HEK293T (cell line): ENCODE measurements around the gene MYO18B.

ENCODE experiments used
- CTCF ChIA-PET: fragments of 350-600 bp; formaldehyde crosslinking; extraction: SDS; loops from one replicate; lab custom pipeline; 2021; ENCODE audit warnings: antibody characterized with exemption, inconsistent platforms; lab: Yijun Ruan, JAX
- POLR2A ChIA-PET: fragments of 350-600 bp; formaldehyde crosslinking; extraction: SDS; loops from one replicate; lab custom pipeline; 2020; ENCODE audit warnings: antibody characterized with exemption, inconsistent platforms; lab: Yijun Ruan, JAX
- DNase-seq: peaks from one replicate; pipeline ENCODE4 v3.0.0; 2012; ENCODE audit warnings: mixed read lengths; ENCODE audit errors: extremely low spot score
- ARNT ChIP-seq: fragments of 450-650 bp; IDR thresholded peaks from 2 replicates; pipeline ENCODE4 v1.6.1; 2017; ENCODE audit warnings: mild to moderate bottlenecking
- BHLHE40 ChIP-seq: fragments of 450-650 bp; IDR thresholded peaks from 2 replicates; pipeline ENCODE4 v1.6.1; 2016; ENCODE audit warnings: mild to moderate bottlenecking, moderate library complexity, borderline replicate concordance
- CTBP1 ChIP-seq: fragments of 450-650 bp; IDR thresholded peaks from 2 replicates; pipeline ENCODE4 v1.6.1; 2016; ENCODE audit warnings: borderline replicate concordance
- ELF4 ChIP-seq: fragments of 450-650 bp; IDR thresholded peaks from 2 replicates; pipeline ENCODE4 v1.6.1; 2017; ENCODE audit warnings: antibody characterized with exemption
- FOXA1 ChIP-seq: fragments of 450-650 bp; IDR thresholded peaks from 2 replicates; pipeline ENCODE4 v1.6.1; 2016; ENCODE audit warnings: mild to moderate bottlenecking
- FOXK2 ChIP-seq: fragments of 450-650 bp; IDR thresholded peaks from 2 replicates; pipeline ENCODE4 v1.6.1; 2016; ENCODE audit warnings: mild to moderate bottlenecking
- FOXM1 ChIP-seq: fragments of 450-650 bp; IDR thresholded peaks from 2 replicates; pipeline ENCODE4 v1.6.1; 2017; ENCODE audit warnings: mild to moderate bottlenecking, borderline replicate concordance
- HDGF ChIP-seq: fragments of 450-650 bp; IDR thresholded peaks from 2 replicates; pipeline ENCODE4 v1.6.1; 2017; ENCODE audit warnings: antibody characterized with exemption, borderline replicate concordance
- L3MBTL2 ChIP-seq: fragments of 450-650 bp; conservative IDR thresholded peaks from 2 replicates; pipeline ENCODE4 v1.6.1; 2016; ENCODE audit warnings: mild to moderate bottlenecking
- LEF1 ChIP-seq: fragments of 450-650 bp; IDR thresholded peaks from 2 replicates; pipeline ENCODE4 v1.6.1; 2017; ENCODE audit warnings: mild to moderate bottlenecking, borderline replicate concordance
- NFRKB ChIP-seq: fragments of 450-650 bp; IDR thresholded peaks from 2 replicates; pipeline ENCODE4 v1.6.1; 2016; ENCODE audit warnings: mild to moderate bottlenecking, moderate library complexity
- SP1 ChIP-seq: fragments of 450-650 bp; IDR thresholded peaks from 2 replicates; pipeline ENCODE4 v1.6.1; 2017
- SUZ12 ChIP-seq: fragments of 450-650 bp; IDR thresholded peaks from 2 replicates; pipeline ENCODE4 v1.6.1; 2016; ENCODE audit warnings: mild to moderate bottlenecking
- TARDBP ChIP-seq: fragments of 450-650 bp; IDR thresholded peaks from 2 replicates; pipeline ENCODE4 v1.6.1; 2016
- ZNF384 ChIP-seq: fragments of 450-650 bp; IDR thresholded peaks from 2 replicates; pipeline ENCODE4 v1.6.1; 2016
- TF ChIP-seq, protein P1 (sequence below): fragments of 450-650 bp; IDR thresholded peaks from 2 replicates; pipeline ENCODE4 v1.6.1; 2016

MYO18B gene

DNA sequence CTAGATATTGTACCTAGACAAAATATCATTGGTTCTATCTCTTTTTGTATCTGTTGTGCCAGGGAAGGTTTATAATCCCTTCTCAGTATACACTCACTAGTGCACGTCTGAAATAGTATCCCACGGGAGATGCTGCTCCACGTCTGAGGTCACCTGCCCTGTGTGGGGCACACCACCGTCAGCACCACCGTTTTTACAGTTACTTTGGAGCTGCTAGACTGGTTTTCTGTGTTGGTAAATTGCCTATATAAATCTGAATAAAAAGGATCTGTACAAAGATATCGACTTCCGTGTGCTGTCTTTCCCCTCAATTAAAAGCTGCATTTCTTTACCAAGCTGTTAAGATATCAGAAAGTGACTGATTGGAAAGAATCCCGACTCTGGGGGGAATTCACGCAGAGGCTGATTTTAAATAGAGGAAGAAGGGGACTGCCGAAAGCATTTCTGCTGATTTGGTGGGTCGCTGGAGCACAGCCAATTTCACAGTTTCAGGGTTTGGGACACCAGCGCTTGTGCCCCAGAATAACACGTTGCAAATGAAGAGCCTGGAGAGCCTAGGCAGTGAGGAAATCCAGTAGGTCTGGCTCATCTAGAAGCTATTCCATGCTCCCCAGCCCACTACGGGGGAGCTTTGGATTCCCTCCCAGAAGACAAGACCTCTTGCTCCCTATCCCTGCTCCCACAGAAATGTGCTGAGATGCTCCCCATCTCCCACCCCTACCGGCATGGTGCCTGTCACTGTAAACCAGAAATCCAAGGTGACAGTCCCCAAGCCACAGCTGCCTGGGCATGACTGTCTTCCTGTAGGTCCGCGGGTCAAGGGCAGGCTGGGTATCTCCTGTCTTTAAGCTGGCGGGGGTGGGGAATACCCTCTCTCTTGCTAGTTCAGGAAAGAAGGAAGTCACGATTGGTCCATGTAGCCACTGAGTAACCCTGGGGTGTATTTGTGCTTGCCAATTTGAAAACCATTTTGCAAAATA lies 12.7 kb upstream of the MYO18B start:
- POLR2A ChIA-PET = interaction anchor here (1.3 kb wide), 1 partner anchor 13 kb away, joined by 3 read pairs; no protein-coding TSS in a partner anchor
- CTCF ChIA-PET = interaction anchor here (0.6 kb wide), 1 partner anchor 542 kb away, joined by 6 read pairs; no protein-coding TSS in a partner anchor

DNA sequence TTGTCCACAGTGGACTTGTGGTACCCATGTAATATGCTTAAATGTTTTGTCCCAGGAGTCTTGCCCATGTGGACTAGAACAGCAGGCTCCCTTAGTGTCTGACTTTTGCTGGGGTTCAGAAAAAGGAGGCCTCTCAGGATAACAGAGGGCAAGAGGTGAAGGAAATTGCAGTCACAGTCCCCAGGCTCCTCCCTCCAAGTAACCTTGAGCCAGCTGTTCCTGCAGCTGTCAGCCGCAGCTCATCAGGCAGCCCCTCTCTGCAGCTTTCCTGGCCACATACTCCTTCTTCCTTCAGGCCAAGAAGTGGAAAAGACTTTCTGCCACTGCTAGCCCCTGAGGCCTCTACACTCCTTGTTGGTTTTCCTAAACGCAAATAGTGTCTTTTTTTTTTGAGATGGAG lies 6.3 kb upstream of the MYO18B start:
- no peak for TF ChIP-seq L3MBTL2
- TF ChIP-seq SUZ12 = no peak
- ChIA-PET CTCF (no interaction called here), POLR2A (no interaction called here)
- DNase-seq = no peak

More for the DNA sequence above, 12.7 kb upstream of the MYO18B start:
- no peak for DNase-seq
- no peak for TF ChIP-seq BHLHE40
- no peak for TF ChIP-seq TARDBP
- no peak for TF ChIP-seq CTBP1
- no peak for TF ChIP-seq ELF4
- no peak for TF ChIP-seq HDGF
- TF ChIP-seq ARNT = no peak
- TF ChIP-seq ZNF384 = no peak
- no peak for TF ChIP-seq NFRKB
- TF ChIP-seq FOXA1 = no peak
- no peak for TF ChIP-seq FOXK2
- no peak for TF ChIP-seq FOXM1
- TF ChIP-seq LEF1 = no peak
- TF ChIP-seq L3MBTL2 = no peak
- no peak for TF ChIP-seq SP1
- TF ChIP-seq SUZ12 = no peak
- TF ChIP-seq, protein P1, sequence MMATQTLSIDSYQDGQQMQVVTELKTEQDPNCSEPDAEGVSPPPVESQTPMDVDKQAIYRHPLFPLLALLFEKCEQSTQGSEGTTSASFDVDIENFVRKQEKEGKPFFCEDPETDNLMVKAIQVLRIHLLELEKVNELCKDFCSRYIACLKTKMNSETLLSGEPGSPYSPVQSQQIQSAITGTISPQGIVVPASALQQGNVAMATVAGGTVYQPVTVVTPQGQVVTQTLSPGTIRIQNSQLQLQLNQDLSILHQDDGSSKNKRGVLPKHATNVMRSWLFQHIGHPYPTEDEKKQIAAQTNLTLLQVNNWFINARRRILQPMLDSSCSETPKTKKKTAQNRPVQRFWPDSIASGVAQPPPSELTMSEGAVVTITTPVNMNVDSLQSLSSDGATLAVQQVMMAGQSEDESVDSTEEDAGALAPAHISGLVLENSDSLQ = no peak

DNA sequence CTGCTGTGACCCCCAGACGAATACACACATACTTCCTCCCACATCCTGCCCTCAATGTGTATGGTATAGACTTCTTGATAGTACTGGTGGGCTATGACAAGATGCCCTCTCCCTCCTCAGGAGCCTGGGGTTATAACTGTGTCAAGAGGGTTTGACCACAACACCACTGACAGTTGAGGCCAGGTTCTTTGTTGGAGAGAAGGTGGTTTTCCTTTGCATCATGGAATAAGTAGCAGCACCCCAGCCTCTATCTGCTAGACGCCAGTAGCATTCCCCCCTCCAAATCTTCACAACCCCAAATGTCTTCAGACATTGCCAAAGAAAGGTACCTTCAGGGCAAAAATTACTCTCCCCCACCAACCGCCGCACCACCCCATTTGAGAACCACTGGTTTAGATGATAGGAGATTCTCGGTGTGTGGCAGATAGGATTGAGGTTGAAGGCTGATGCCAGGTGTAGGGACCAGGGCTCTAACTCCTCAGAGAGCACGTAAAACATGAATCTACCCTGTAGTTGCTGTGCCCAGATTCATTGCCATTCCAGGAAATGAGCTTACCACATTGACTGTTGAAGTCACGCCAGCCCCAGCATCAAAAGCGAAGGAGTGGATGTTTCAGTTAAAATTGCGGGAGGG lies 5.5 kb upstream of the MYO18B start:
- ChIA-PET POLR2A (no interaction called here), CTCF (no interaction called here)
- TF ChIP-seq ZNF384 = no peak
- TF ChIP-seq HDGF = no peak
- no peak for TF ChIP-seq SP1
- no peak for DNase-seq

DNA sequence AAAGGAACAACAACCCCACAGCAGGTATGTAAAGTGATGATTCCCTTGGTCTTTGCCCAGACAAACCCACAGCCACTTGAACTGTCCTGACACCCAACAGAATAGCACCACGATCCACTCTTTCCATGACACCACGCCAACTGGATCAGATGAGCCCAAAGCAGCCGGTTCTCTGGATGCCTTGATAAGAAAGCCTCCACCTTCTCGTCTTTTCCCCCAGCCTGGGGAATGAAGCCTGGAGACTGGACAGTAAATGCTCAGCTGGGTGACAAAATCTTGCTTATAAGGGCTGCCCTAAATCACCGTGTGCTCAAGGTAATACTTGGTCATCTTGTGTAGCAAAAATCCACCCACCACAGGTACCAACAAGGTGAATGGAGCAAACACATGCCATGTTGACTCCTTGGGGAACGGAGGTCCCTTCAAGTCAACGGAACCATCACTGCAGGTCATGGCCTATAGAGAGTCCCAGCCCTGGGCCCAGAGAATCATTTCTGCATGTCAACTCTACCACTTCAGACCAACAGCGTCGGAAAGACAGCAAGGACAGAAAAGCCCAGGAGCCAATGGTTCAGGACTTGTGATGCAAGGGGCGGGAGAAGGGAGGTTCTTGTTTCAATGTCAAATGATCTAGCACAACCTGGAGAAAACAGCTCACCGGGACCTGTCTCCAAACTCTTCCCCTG lies 2.2 kb upstream of the MYO18B start:
- TF ChIP-seq SP1 = no peak
- TF ChIP-seq ARNT = no peak
- no peak for TF ChIP-seq LEF1
- no peak for TF ChIP-seq FOXM1
- TF ChIP-seq SUZ12 = no peak
- no peak for TF ChIP-seq HDGF
- TF ChIP-seq FOXK2 = no peak
- no peak for TF ChIP-seq FOXA1
- TF ChIP-seq TARDBP = no peak
- TF ChIP-seq, protein P1 = no peak
- DNase-seq = no peak
- POLR2A ChIA-PET = no interaction called here
- CTCF ChIA-PET = no interaction called here

DNA sequence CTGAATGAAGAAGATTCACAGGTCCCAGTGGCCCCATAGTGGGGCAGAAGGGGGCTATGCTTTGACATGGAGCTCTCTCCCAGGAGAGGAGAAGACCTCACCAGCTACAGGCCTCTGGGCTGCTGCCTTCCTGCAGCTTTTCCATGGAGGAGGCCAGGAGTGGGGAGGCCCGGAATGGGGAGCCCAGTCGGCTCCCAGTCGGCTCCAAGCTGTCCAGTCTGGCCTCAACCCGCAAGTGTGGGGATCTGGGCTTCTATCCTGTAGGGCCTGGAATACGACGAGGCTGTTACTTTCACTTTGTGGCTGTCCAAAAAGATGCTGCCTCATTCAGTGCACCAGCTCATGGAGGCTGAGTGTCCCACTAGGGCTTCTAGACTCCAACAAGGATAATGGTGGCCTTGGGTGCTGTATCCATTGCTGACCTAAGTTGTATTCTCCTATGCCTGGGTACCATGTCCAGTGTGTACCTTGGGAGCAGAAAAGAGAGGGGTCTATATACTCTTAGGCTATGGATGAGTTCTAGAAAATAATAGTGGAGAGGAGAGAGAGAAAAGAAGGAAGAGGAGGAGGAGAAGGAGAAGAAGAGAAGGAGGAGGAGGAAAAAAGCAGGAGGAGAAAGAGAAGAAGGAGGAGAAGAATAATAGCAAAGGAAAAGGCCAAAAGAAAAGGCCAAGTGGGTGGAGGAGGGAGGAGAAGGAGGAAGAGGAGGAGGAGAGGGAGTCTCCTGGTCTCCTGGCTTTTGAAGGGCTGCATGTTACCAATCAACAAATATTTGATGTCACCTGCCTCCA lies 1.1 kb downstream of the MYO18B start:
- no peak for DNase-seq
- CTCF ChIA-PET = no interaction called here
- POLR2A ChIA-PET = no interaction called here
- TF ChIP-seq LEF1 = no peak
- TF ChIP-seq SP1 = no peak
- TF ChIP-seq ARNT = no peak
- TF ChIP-seq TARDBP = no peak
- TF ChIP-seq SUZ12 = no peak
- no peak for TF ChIP-seq ELF4
- TF ChIP-seq FOXA1 = no peak
- TF ChIP-seq L3MBTL2 = no peak
- TF ChIP-seq BHLHE40 = no peak
- TF ChIP-seq, protein P1 = no peak
- no peak for TF ChIP-seq ZNF384
- TF ChIP-seq CTBP1 = no peak
- TF ChIP-seq HDGF = no peak
- no peak for TF ChIP-seq FOXM1
- TF ChIP-seq FOXK2 = no peak
- TF ChIP-seq NFRKB = no peak
